CD4-positive, alpha-beta T cell treated with Interferon gamma for 1 hour (primary cell): Measurements from ENCODE around the gene ZNF85.
"Not testable (repeated sequence)": the region's sequence is repeated elsewhere in the genome, so short reads cannot be mapped to it uniquely, and the experiment has no call there.

ENCODE experiments used
- DNase-seq: peaks from one replicate; pipeline ENCODE4 v3.0.0-alpha.2; 2020

ZNF85 gene

GRCh38 chr19:20923077-20923871 is at the start of gene ZNF85:
ZNF85 (plus strand) TSS chr19:20923251; CDS start chr19:20923401, 150 bp downstream.
- peak; percentile 91 for DNase-seq

DNA sequence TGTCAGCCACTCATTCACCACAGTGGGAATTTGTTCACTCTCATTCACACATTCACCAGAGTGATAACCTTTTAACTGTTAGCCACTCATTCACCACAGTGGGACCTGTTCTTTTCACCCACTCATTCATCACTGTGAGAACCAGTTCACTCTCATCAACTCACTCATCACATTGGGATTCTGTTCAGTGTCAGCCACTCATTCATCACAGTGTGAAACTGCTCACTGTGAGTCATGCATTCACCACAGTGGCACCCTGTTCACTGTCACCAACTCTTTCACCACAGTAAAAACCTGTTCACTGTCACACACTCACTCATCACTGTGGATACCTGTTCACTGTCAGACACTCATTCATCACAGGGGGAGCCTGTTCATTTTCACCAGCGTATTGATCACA is 43.5 kb upstream of the ZNF85 start:
- no peak for DNase-seq

DNA sequence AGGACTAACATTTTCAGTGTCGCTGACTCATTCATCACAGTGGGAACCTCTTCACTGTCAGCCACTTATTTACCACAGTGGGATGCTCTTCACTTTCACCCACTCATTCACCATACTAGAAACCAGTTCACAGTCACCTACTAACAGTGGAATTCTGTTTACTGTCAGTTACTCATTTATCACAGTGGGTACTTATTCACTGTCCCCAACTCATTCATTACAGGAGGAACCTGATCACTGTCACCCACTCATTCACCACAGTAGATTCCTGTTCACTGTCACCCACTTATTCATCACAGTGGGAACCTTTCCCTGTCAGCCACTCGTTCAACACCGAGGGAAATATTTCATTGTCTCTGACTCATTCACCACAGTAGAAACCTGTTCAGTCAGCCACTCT is 10.1 kb upstream of the ZNF85 start:
- DNase-seq = no peak

DNA sequence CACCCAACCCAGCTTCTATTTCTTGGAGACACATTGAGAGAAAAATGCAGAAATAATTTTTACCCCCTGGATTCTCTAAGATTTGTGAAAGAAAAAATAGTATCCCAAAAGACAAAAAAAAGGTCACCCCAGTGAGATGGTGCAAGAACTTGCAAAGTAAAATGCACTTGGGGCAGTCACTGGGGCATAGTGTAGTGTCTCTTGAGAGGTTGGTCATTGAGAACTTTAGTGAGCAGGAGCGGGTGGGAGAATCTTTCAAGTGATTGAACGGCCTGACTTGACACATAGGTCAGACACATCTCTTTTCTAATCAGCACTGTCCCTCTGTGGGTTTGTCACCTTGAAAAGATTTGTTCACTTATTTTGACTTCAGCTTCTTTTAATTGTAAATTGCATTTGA is 2.4 kb downstream of the ZNF85 start:
- no peak for DNase-seq

GRCh38 chr19:20926796-20927195 is 3.7 kb downstream of the ZNF85 start:
- DNase-seq = no peak

GRCh38 chr19:20928371-20928770 is 5.3 kb downstream of the ZNF85 start:
- no peak for DNase-seq

GRCh38 chr19:20936322-20936947 is 13.4 kb downstream of the ZNF85 start:
- DNase-seq = not testable (repeated sequence)

GRCh38 chr19:20952561-20953095 is 29.6 kb downstream of the ZNF85 start:
- not testable (repeated sequence) for DNase-seq

DNA sequence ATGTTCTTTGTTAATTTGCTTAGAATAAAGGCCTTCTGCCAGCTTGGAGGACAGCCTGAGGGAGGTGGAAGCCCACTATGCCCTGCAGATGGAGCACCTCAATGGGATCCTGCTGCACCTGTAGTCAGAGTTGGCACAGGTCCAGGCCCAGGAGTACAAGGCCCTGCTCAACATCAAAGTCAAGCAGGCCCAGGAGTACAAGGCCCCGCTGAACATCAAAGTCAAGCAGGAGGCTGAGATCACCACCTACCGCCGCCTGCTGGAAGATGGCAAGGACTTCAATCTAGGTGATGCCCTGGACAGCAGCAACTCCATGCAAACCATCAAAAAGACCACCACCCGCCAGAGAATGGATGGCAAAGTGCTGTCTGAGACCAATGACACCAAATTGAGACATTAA is 41.7 kb downstream of the ZNF85 start:
- DNase-seq = no peak

GRCh38 chr19:20968092-20968491 is 45.0 kb downstream of the ZNF85 start:
- no peak for DNase-seq

DNA sequence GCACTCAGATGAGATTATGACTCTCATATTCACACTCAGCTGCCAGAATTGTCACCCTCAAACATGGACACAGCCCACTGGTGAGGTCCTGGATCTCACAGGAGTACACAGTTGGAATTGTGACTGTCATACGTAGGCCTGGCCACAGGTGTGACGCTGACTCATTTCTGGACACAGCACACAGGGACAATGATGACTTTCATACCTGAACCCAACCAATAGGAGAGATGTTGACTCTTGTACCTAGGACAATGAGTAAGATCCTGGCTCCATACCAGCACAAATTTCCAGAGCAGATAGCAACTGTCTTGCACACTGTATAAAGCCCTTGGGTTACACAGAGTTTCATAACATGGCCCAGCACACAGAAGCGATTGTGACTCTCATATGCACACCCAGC is 46.4 kb downstream of the ZNF85 start:
- DNase-seq = no peak

DNA sequence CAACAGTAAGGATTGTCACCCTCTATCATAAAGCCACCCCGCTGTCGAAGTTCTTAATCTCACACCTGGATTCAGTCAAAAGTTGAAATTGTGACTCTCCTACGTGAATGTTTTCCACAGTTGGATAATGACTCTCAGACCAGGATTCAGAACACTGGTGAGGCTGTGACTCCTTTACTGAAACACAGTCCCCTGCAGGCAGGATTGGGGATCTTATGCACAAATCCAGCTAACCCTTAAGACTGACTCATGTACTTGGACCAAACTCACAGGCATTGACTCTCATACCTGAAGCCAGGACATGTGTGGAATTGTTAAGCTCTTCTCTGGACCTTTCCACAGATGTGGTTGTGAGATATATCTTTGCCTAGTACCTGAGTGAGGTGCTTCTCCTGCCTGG is 46.8 kb downstream of the ZNF85 start:
- no peak for DNase-seq

- DNase-seq = not testable (repeated sequence)
Measured at GRCh38 chr19:20992788-20993187, 69.7 kb downstream of the ZNF85 start.

- DNase-seq = peak; percentile 87
Measured at GRCh38 chr19:20999731-21000352, 76.8 kb downstream of the ZNF85 start.
